GM18858 (cell line): Measurements from ENCODE around the gene ZNF726.
"Not testable (repeated sequence)": the region's sequence is repeated elsewhere in the genome, so short reads cannot be mapped to it uniquely, and the experiment has no call there.

Source experiments
- ATAC-seq: cut with Tn5 transposase; IDR thresholded peaks from one replicate; pipeline ENCODE4 v1.9.1; 2021; ENCODE audit not compliant: unreplicated experiment

Gene ZNF726

DNA sequence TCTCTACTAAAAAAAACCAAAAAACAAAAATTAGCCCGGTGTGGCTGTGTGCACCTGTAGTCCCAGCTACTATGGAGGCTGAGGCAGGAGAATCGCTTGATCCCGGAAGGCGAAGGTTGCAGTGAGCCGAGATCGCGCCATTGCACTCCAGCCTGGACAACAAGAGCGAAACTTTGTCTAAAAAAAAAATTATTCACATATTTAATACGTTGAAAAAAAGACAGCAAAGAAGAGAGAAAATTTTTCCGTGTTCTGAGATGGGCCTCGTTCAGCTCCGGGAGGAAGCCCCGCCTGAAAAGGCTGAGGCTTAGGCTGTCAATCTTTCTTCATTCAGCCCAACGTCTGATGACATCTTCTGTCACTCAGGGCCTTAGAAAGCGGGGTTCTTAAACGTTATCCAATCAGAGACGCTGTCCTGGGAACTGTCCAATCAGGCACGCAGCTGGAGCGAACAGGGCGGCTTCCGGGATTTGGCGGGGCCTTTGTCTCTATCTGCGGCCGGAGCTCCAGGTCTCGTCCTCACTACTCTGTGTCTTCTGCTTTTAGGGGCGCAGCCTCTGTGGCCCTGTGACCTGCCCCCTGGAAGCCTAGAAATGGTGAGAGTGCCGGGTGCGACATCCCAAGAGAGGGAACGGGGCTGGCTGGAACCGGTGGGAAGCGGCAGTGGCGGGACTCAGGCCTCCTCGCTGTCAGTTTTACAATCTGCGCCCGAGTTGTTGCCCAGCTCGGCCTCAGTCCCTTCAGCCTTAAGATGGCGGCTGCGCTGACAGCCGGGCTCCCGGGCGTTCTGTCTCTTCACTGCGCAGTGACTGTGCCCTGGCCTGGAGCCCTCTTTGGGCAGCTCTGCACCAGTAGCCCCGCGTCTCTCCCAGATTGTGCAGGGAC lies at the start of gene ZNF726:
ZNF726 (plus strand) TSS at position 485 of the 885 bp plus-strand sequence; CDS start at position 594, 109 bp downstream.
- ATAC-seq: peak; percentile 97

DNA sequence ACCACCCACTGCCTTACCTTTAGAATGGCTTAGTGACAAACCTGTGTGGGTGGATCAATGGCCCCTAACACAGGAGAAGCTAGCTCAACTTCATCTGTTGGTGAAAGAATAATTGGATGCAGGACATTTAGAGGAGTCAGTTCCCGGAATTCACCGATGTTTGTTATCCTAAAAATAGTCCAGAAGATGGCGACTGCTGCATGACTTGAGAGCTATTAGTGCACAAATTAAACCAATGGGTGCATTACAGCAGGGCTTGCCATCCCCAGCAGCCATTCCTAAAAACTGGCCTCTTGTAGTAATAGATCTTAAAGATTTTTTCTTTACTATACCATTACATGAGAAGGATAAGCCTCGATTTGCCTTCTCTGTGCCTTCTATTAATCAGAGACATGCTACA lies 46.8 kb upstream of the ZNF726 start:
- ATAC-seq: no peak

- ATAC-seq: no peak
Measured at GRCh38 chr19:23868630-23869029, 46.1 kb upstream of the ZNF726 start.

GRCh38 chr19:23872282-23872919 lies 42.3 kb upstream of the ZNF726 start:
- no peak for ATAC-seq

- ATAC-seq: no peak
Measured at GRCh38 chr19:23876261-23876660, 38.4 kb upstream of the ZNF726 start.

DNA sequence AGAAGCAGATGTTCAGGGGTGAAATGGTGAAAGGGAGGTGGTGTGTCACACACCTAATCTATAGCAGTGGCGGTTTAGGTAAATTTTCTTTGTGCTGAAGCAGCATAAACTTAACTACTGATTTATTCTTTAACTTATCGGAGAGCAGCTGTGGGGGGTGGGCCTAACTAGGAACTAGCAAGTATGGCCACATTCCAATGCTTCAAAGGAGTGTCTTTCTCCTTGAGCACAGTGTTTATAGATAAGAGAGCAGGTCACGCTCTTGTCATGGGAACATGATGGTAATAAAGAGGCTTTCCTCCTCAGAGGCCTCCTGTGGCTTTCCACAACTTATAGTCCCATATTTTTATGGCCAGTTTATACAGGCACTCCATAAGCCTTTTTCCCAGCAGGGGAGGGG lies 37.9 kb upstream of the ZNF726 start:
- ATAC-seq: not testable (repeated sequence)

DNA sequence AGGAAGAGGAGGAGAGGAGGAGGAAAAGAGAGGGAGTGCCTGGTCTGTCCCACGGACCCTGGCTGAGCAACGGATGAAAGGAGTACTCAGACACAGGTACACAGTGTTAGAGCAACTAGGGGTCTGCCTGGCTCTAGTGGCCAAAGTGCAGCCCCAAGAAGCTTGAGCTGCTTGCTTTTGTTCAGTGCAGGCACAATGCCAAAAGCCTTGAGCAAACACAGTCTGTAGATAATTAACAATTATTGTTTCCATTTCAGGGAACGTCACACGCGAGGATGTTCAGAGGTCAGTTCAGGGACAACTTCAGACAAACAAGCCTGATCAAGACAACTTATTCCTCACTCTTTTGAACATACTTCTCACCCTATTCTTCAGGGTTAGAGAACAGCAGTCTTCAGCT lies 32.2 kb upstream of the ZNF726 start:
- ATAC-seq: no peak

- ATAC-seq: no peak
Measured at GRCh38 chr19:23884363-23884762, 30.3 kb upstream of the ZNF726 start.

DNA sequence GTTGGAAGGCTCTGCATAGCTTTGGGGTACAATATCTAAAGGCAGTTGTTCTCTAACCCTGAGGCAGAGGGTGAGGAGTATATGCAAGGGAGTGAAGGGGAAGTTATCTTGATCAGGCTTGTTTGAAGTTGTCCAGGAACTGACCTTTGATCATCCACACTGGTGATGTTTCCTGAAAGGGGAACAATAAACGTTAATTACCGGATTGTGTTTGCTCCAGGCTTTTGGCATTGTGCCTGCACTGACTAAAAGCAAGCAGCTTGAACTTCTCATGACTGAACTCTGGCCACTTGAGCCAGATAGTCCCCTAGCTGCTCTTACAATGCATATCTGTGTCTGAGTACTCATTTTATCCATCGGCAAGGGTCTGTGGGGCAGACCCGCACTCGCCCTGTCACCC lies 27.0 kb upstream of the ZNF726 start:
- ATAC-seq: no peak

- not testable (repeated sequence) for ATAC-seq
Measured at GRCh38 chr19:23896096-23896495, 18.6 kb upstream of the ZNF726 start.

DNA sequence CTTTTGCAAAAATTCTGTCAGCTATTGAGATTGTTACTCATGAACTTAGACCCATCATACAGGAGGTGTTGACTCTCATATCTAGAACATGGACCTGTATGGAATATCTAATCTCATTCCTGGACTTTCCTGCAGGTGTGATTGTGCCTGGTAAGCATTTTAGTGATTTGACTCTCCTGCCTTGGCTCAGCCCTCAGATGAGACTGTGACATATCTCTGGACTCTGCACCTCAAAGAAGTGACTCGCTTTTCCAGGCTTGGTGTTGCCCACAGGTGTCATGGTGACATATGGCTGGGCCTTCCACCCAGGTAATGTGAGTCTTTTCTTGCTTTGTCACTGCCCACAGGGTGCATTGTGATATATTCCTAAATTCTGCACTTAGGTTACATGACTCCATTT lies 17.8 kb upstream of the ZNF726 start:
- no peak for ATAC-seq

DNA sequence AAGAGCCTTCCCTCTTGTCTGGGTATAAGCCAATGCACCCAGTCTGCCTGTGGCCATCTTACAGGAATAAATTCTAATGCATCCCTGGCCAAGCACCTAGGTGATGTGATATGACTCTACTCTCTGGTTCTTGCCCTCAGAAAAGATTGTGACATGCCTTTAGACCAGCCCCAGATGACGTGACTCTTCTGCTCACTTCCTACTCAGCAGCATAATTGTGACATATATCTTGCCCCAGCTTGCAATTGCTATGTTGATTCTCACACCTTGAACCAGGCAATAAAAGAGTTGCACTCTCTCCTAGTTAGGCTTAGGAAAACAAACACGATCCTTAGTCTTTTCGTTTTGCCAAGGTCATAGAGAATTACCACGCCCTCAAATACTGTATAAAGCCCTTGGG lies 13.3 kb upstream of the ZNF726 start:
- no peak for ATAC-seq

DNA sequence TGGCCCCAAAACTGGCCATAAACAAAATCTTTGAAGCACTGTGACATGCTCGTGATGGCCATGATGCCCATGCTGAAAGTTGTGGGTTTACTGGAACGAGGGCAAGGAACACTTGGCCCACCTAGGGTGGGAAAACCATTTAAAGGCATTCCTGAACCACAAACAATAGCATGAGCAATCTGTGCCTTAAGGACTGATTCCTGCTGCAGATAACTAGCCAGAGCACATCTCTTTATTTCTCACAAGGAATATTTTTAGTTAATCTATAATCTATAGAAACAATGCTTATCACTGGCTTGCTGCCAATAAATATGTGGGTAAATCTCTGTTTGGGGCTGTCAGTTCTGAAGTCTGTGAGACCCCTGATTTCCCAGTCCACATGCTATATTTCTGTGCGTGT lies 10.3 kb upstream of the ZNF726 start:
- no peak for ATAC-seq

GRCh38 chr19:23905771-23906170 lies 8.9 kb upstream of the ZNF726 start:
- no peak for ATAC-seq

DNA sequence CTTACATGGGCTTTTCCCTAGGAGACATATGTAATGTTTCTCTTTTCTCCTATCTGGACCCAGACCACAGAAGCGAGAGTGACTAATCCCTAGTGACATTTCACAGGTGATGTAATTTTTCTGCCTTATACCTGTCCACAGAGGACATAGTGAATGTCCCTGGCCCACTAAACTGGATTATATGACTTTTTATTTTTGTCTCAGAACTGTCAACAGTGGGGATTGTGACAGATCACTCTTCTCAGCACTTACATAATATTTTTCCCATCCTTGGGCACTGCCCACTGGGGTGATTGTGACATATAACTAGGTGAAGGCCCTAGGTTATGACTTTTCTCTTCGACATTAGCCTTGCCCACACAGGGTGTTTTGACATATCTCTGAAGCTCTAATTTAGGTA lies 7.9 kb upstream of the ZNF726 start:
- ATAC-seq: no peak

GRCh38 chr19:23908165-23908564 lies 6.5 kb upstream of the ZNF726 start:
- ATAC-seq: no peak

GRCh38 chr19:23909222-23909621 lies 5.5 kb upstream of the ZNF726 start:
- ATAC-seq: no peak

- no peak for ATAC-seq
Measured at GRCh38 chr19:23913931-23914330, 755 bp upstream of the ZNF726 start.

GRCh38 chr19:23916991-23917390 lies 2.3 kb downstream of the ZNF726 start:
- no peak for ATAC-seq

GRCh38 chr19:23917856-23918255 lies 3.2 kb downstream of the ZNF726 start:
- ATAC-seq: no peak

DNA sequence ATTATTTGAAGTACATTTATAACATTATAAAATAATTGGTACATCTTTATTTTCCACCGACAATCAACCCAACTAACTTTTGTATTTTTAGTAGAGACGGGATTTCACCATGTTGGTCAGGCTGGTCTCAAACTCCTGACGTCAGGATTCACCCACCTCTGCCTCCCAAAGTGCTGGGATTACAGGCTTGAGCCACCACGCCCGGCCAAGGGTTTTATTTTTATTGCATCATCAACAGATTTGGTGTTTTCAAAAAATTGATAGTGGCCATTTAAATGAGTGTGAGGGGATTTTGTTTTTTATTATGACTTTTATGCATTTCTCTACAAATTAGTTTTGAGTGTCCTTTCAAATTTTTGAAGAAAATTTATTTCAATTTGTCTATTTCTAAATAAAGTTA lies 10.6 kb downstream of the ZNF726 start:
- ATAC-seq: no peak

GRCh38 chr19:23932878-23933277 lies 18.2 kb downstream of the ZNF726 start:
- ATAC-seq: no peak
